Activated T-cell treated with anti-CD3 and anti-CD28 coated beads, Interleukin-2, amount 50 U/mL, for 4 hours (primary cell): ENCODE data around the gene NLRP11. TPM values are rescaled to one million over a fixed set of nuclear protein-coding genes. Genes with fewer than 3 reads are reported as not detected.

Experiments used
- ATAC-seq, 2 donors: fragments of 200-7000 bp; cut with Tn5 transposase; one replicate each; pipeline ENCODE4 v1.10.0; 2021
- DNase-seq: peaks from one replicate; pipeline ENCODE4 v3.0.0-alpha.2; 2020
- H3K27me3 Mint-ChIP-seq: one replicate; pipeline ENCODE4 v1.8.0; 2021; ENCODE audit warnings: low read depth, mixed read lengths
- H3K36me3 Mint-ChIP-seq: one replicate; pipeline ENCODE4 v1.8.0; 2022; ENCODE audit warnings: mixed read lengths; ENCODE audit not compliant: insufficient read depth
- H3K4me1 Mint-ChIP-seq: one replicate; pipeline ENCODE4 v1.8.0; 2021; ENCODE audit warnings: low read depth, mixed read lengths
- H3K4me3 Mint-ChIP-seq: one replicate; pipeline ENCODE4 v1.8.0; 2021; ENCODE audit warnings: mild to moderate bottlenecking, moderate library complexity, mixed read lengths
- H3K9me3 Mint-ChIP-seq: one replicate; pipeline ENCODE4 v1.8.0; 2021; ENCODE audit warnings: mixed read lengths
- total RNA-seq, 3 donors: library from RNA; stranded (reverse); gene quantifications; one replicate each; pipeline ENCODE4 v1.2.1, GENCODE V29; 2021

Gene NLRP11
- total RNA-seq, 3 donors from 2014 or later, result 0.14 to 0.18 (median 0.18) TPM

DNA sequence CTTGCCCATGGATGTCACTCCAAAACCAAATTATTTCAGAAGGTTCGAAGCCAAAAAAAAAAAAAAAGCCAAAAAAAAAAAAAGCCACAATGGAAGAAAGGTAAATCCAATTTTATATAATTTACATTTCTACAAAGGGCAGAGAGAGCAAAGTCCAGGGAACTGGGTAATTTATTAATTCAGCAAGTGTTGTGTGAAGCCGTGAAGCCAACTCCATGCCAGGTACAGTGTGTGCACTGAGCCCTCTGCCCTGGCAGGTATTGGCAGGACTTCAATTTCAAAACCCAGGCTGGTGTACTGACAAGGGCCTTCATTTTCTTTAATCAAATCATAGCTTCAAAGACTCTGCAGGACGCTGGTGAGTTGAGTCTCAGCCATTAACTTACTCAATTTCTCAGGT, 78.4 kb downstream of the NLRP11 start:
- H3K4me3 Mint-ChIP-seq, result no peak overlapping the region
- DNase-seq (no peak), ATAC-seq (no peak)
- no peaks in the 10 kb centered on the region for H3K4me1 Mint-ChIP-seq
- no peaks in the 10 kb centered on the region for H3K9me3 Mint-ChIP-seq
- no peaks in the 10 kb centered on the region for H3K36me3 Mint-ChIP-seq
- H3K27me3 Mint-ChIP-seq, result peaks cover 12% of the 10 kb centered on the region

DNA sequence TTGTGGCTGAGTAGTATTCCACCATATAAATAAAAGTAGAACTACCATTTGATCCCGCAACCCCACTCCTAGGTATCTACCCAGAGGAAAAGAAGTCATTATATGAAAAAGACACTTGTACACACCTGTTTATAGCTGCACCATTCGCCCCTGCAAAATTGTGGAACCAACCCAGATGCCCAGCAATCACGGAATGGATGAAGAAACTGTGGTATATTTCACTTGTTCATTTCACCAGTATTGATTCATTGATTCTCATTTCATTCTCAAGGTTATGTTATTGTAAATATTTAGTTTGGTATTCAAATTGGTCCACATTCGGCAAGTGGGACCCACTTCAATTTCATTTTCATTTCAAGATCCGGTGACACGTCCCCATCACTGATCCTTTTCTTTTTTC, 81.1 kb downstream of the NLRP11 start:
- DNase-seq (no peak), ATAC-seq (no peak)
- Mint-ChIP-seq H3K4me1 (no peaks in the 10 kb centered on the region), H3K36me3 (no peaks in the 10 kb centered on the region), H3K9me3 (no peaks in the 10 kb centered on the region), H3K4me3 (no peak overlapping the region), H3K27me3 (peaks cover 5% of the 10 kb centered on the region)

DNA sequence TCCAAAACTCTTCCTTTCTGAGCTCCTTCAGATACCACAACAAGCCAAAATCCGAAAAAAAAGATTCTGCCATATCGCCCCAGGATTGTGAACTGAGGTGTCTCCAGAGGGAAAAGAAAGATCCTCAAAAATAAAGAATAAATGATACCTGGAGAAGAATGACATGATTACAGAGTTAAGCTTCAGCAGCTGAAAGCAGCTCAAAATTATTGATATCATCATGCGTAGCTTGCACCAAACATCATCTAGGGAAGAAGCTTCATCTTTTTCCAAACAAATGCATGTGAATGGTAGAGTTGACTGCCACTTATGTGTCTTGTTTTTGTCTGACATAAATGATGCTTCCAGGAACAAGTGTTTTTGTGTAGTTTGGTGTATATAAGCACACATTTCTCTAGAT, 93.5 kb downstream of the NLRP11 start, which contains the start of gene NLRP9:
TSS of gene NLRP9 (minus strand) at position 101 of the 400 bp plus-strand sequence. CDS start at position 73, 28 bp downstream.
- DNase-seq, result no peak
- H3K9me3 Mint-ChIP-seq, result no peaks in the 10 kb centered on the region
- H3K4me3 Mint-ChIP-seq, result no peak within 1 kb of the TSS
- no peaks in the 10 kb centered on the region for H3K4me1 Mint-ChIP-seq
- no peaks in the 10 kb centered on the region for H3K36me3 Mint-ChIP-seq
- peaks cover 17% of the 10 kb centered on the region for H3K27me3 Mint-ChIP-seq
- ATAC-seq, result no peak

Other genes with a start within 250 kb of the NLRP11 start
- gene FIZ1, start 232.5 kb downstream of the NLRP11 start, total RNA-seq, result 10 to 100 TPM; 31.4 to 35.5 (median 34.4) TPM
- 10 to 100 TPM; 12.5 to 12.6 (median 12.6) TPM for gene ZNF524, start 231.7 kb downstream of the NLRP11 start, total RNA-seq
- gene ZNF865, start 226.4 kb downstream of the NLRP11 start, total RNA-seq, result 10 to 100 TPM; 14.5 to 15.9 (median 15.4) TPM
- gene ZNF784, start 207.4 kb downstream of the NLRP11 start, total RNA-seq, result 1 to 10 TPM; 3.3 to 3.4 (median 3.4) TPM
- 10 to 100 TPM; 27.1 to 31.5 (median 28.5) TPM for gene ZNF580, start 191.0 kb downstream of the NLRP11 start, total RNA-seq
- 10 to 100 TPM; 46.2 to 54.1 (median 52.7) TPM for gene ZNF581, start 188.3 kb downstream of the NLRP11 start, total RNA-seq
- gene CCDC106, start 183.8 kb downstream of the NLRP11 start, total RNA-seq, result 1 to 10 TPM; 3.9 to 7.8 (median 4.8) TPM
- 100 to 1,000 TPM; 467 to 532 (median 476) TPM for gene U2AF2, start 177.0 kb downstream of the NLRP11 start, total RNA-seq
- gene EPN1, start 156.8 kb downstream of the NLRP11 start, total RNA-seq, result 10 to 100 TPM; 55.0 to 61.4 (median 55.2) TPM
- gene NLRP9, start 93.6 kb downstream of the NLRP11 start, total RNA-seq, result not detected
- gene RFPL4A, start 72.9 kb downstream of the NLRP11 start, total RNA-seq, result not detected
- not detected for gene RFPL4AL1, start 62.9 kb downstream of the NLRP11 start, total RNA-seq
- not detected for gene NLRP4, start 4.5 kb upstream of the NLRP11 start, total RNA-seq
- not detected for gene NLRP13, start 100.3 kb upstream of the NLRP11 start, total RNA-seq
- gene NLRP8, start 115.8 kb upstream of the NLRP11 start, total RNA-seq, result not detected
- not detected for gene NLRP5, start 154.8 kb upstream of the NLRP11 start, total RNA-seq